GM03348 (cell line): Measurements from ENCODE around the gene SMOC1.
A peak's percentile ranks its signal among the peaks of the same experiment; 100 is the strongest.

Source experiments
- DNase-seq: peaks from one replicate; pipeline ENCODE4 v3.0.0; 2012; ENCODE audit warnings: low spot score

SMOC1 gene

GRCh38 chr14:70034257-70034656 lies 155.0 kb downstream of the SMOC1 start:
- no peak for DNase-seq

- DNase-seq = no peak
Observed at GRCh38 chr14:70036665-70037064, 157.4 kb downstream of the SMOC1 start.

- no peak for DNase-seq
Observed at GRCh38 chr14:70043001-70043400, 163.8 kb downstream of the SMOC1 start.

- DNase-seq = peak; percentile 29
Observed at GRCh38 chr14:70045310-70045709, 166.1 kb downstream of the SMOC1 start.

- peak; percentile 77 for DNase-seq
Observed at GRCh38 chr14:70045844-70046535, 166.8 kb downstream of the SMOC1 start.

- DNase-seq = no peak
Observed at GRCh38 chr14:70047598-70048312, 168.5 kb downstream of the SMOC1 start.

- DNase-seq = no peak
Observed at GRCh38 chr14:70048313-70048654, 169.1 kb downstream of the SMOC1 start.

- no peak for DNase-seq
Observed at GRCh38 chr14:70049605-70050004, 170.4 kb downstream of the SMOC1 start.

GRCh38 chr14:70050136-70050535 lies 170.9 kb downstream of the SMOC1 start:
- DNase-seq = no peak

- DNase-seq = peak; percentile 44
Observed at GRCh38 chr14:70052990-70053389, 173.8 kb downstream of the SMOC1 start.

GRCh38 chr14:70057519-70058136 lies 178.4 kb downstream of the SMOC1 start:
- no peak for DNase-seq

- no peak for DNase-seq
Observed at GRCh38 chr14:70059545-70059944, 180.3 kb downstream of the SMOC1 start.

GRCh38 chr14:70061108-70061507 lies 181.9 kb downstream of the SMOC1 start:
- DNase-seq = no peak

GRCh38 chr14:70064136-70064865 lies 185.1 kb downstream of the SMOC1 start:
- no peak for DNase-seq

GRCh38 chr14:70067810-70068209 lies 188.6 kb downstream of the SMOC1 start:
- no peak for DNase-seq

GRCh38 chr14:70069186-70069585 lies 190.0 kb downstream of the SMOC1 start:
- no peak for DNase-seq

- peak; percentile 78 for DNase-seq
Observed at GRCh38 chr14:70073924-70074566, 194.8 kb downstream of the SMOC1 start.

GRCh38 chr14:70077005-70077404 lies 197.8 kb downstream of the SMOC1 start:
- DNase-seq = no peak

- no peak for DNase-seq
Observed at GRCh38 chr14:70077720-70078119, 198.5 kb downstream of the SMOC1 start.

- DNase-seq = no peak
Observed at GRCh38 chr14:70078329-70078728, 199.1 kb downstream of the SMOC1 start.

GRCh38 chr14:70080076-70080475 lies 200.9 kb downstream of the SMOC1 start:
- no peak for DNase-seq
